ENCODE results near the gene RETREG2. TPM values are rescaled to one million over a fixed set of nuclear protein-coding genes. Genes with fewer than 3 reads are reported as not detected.

RETREG2 gene
- total RNA-seq, 1 donor from 2014 or later = 29.9 TPM

GRCh38 chr2:219183151-219183772, 5.2 kb downstream of the RETREG2 start:
- TF ChIP-seq CTCF (IDR thresholded peaks at IDR 0.05; ENCODE audit: borderline replicate concordance) = no peak
- no peak for DNase-seq
- Histone ChIP-seq H3K36me3 (peaks cover 49% of the 10 kb centered on the region), H3K27ac (replicated peaks) (no peak overlapping the region), H3K27me3 (ENCODE audit: low read depth) (no peaks in the 10 kb centered on the region), H3K9me3 (replicated peaks) (no peaks in the 10 kb centered on the region), H3K4me1 (peaks cover 19% of the 10 kb centered on the region), H3K4me3 (no peak overlapping the region)
- intact Hi-C loops (cut with micrococcal nuclease) = no loop called here

- Histone ChIP-seq H3K27ac (replicated peaks) (no peak overlapping the region), H3K36me3 (peaks cover 49% of the 10 kb centered on the region)
- TF ChIP-seq CTCF (IDR thresholded peaks at IDR 0.05; ENCODE audit: borderline replicate concordance) = no peak
These were observed 6.0 kb downstream of the RETREG2 start for GRCh38 chr2:219184121-219184520.

GRCh38 chr2:219186754-219187456, 8.8 kb downstream of the RETREG2 start:
- Histone ChIP-seq H3K36me3 (peaks cover 25% of the 10 kb centered on the region), H3K27ac (replicated peaks) (no peak overlapping the region), H3K9me3 (replicated peaks) (no peaks in the 10 kb centered on the region), H3K4me3 (no peak overlapping the region), H3K4me1 (no peaks in the 10 kb centered on the region), H3K27me3 (ENCODE audit: low read depth) (no peaks in the 10 kb centered on the region)
- intact Hi-C loops (cut with micrococcal nuclease) = no loop called here
- DNase-seq = no peak
- no peak for TF ChIP-seq CTCF (IDR thresholded peaks at IDR 0.05; ENCODE audit: borderline replicate concordance)

More at GRCh38 chr2:219184121-219184520, 6.0 kb downstream of the RETREG2 start:
- no peaks in the 10 kb centered on the region for H3K9me3 ChIP-seq (replicated peaks)
- DNase-seq = no peak
- intact Hi-C loops (cut with micrococcal nuclease) = no loop called here
- no peak overlapping the region for H3K4me3 ChIP-seq
- no peaks in the 10 kb centered on the region for H3K27me3 ChIP-seq (ENCODE audit: low read depth)
- peaks cover 10% of the 10 kb centered on the region for H3K4me1 ChIP-seq

- Histone ChIP-seq H3K27me3 (ENCODE audit: low read depth) (peaks cover 30% of the 10 kb centered on the region), H3K4me3 (no peak overlapping the region), H3K9me3 (replicated peaks) (no peaks in the 10 kb centered on the region), H3K4me1 (no peaks in the 10 kb centered on the region), H3K27ac (replicated peaks) (no peak overlapping the region), H3K36me3 (no peaks in the 10 kb centered on the region)
- TF ChIP-seq CTCF (IDR thresholded peaks at IDR 0.05; ENCODE audit: borderline replicate concordance) = no peak
- no peak for DNase-seq
- intact Hi-C loops (cut with micrococcal nuclease) = no loop called here
These were observed 19.3 kb downstream of the RETREG2 start for GRCh38 chr2:219197388-219197787.

GRCh38 chr2:219198974-219199373, 20.9 kb downstream of the RETREG2 start:
- Histone ChIP-seq H3K36me3 (no peaks in the 10 kb centered on the region), H3K27ac (replicated peaks) (no peak overlapping the region), H3K4me3 (no peak overlapping the region), H3K4me1 (no peaks in the 10 kb centered on the region), H3K9me3 (replicated peaks) (no peaks in the 10 kb centered on the region), H3K27me3 (ENCODE audit: low read depth) (peaks cover 30% of the 10 kb centered on the region)
- DNase-seq = no peak
- TF ChIP-seq CTCF (IDR thresholded peaks at IDR 0.05; ENCODE audit: borderline replicate concordance) = no peak
- intact Hi-C loops (cut with micrococcal nuclease) = no loop called here

All from left ventricle myocardium inferior (tissue), 1 donor.